Astrocyte (in vitro differentiated cells and primary cell): Measurements from ENCODE around the gene CD4.

ENCODE experiments used
- CTCF ChIP-seq: IDR thresholded peaks from 2 replicates; pipeline ENCODE4 v1.5.1; 2011; ENCODE audit warnings: low read depth, mild to moderate bottlenecking, inconsistent platforms, low read length, moderate library complexity; ENCODE audit not compliant: insufficient read depth
- EZH2 ChIP-seq: IDR thresholded peaks from 2 replicates; pipeline ENCODE4 v1.6.1; 2012; ENCODE audit warnings: mild to moderate bottlenecking, low read length, inconsistent platforms; ENCODE audit not compliant: insufficient read depth

- TF ChIP-seq CTCF: no peak
- no peak for TF ChIP-seq EZH2
These were observed 34.9 kb downstream of the CD4 start for GRCh38 chr12:6824085-6824775.
